H9 (cell line): ENCODE results near the gene PLEKHA5. TPM values are rescaled to one million over a fixed set of nuclear protein-coding genes. Genes with fewer than 3 reads are reported as not detected.

ENCODE experiments used
- DNase-seq: peaks from one replicate; pipeline ENCODE4 v3.0.0-alpha.2; 2017
- H2AFZ ChIP-seq: one replicate; pipeline ENCODE4 v1.6.1; 2013; ENCODE audit warnings: mild to moderate bottlenecking, low read length, control low read depth, moderate library complexity
- H2AK5ac ChIP-seq: 2 replicates; pipeline ENCODE4 v1.6.1; 2013; ENCODE audit warnings: low read length, control low read depth, mixed read lengths; ENCODE audit not compliant: insufficient read length
- H2BK120ac ChIP-seq: one replicate; pipeline ENCODE4 v1.6.1; 2013; ENCODE audit warnings: low read depth, mild to moderate bottlenecking, low read length, control low read depth, inconsistent platforms; ENCODE audit not compliant: poor library complexity, severe bottlenecking
- H2BK12ac ChIP-seq: 2 replicates; pipeline ENCODE4 v1.6.1; 2013; ENCODE audit warnings: low read length, control low read depth, mixed read lengths, low read depth; ENCODE audit not compliant: insufficient read length
- H2BK15ac ChIP-seq: 2 replicates; pipeline ENCODE4 v1.6.1; 2013; ENCODE audit warnings: low read depth, low read length, control low read depth
- H2BK20ac ChIP-seq: one replicate; pipeline ENCODE4 v1.6.1; 2013; ENCODE audit warnings: low read depth, mild to moderate bottlenecking, low read length, control low read depth, inconsistent platforms; ENCODE audit not compliant: poor library complexity, severe bottlenecking
- H2BK5ac ChIP-seq: 2 replicates; pipeline ENCODE4 v1.6.1; 2013; ENCODE audit warnings: low read length, control low read depth, mixed read lengths; ENCODE audit not compliant: insufficient read length
- H3K14ac ChIP-seq: 2 replicates; pipeline ENCODE4 v1.6.1; 2013; ENCODE audit warnings: low read length, control low read depth; ENCODE audit not compliant: insufficient read depth
- H3K18ac ChIP-seq: 2 replicates; pipeline ENCODE4 v1.6.1; 2013; ENCODE audit warnings: low read depth, mild to moderate bottlenecking, mixed read lengths, low read length, control low read depth; ENCODE audit not compliant: insufficient read length
- H3K23ac ChIP-seq: 2 replicates; pipeline ENCODE4 v1.6.1; 2013; ENCODE audit warnings: low read length, control low read depth, mixed read lengths, low read depth; ENCODE audit not compliant: insufficient read length
- H3K23me2 ChIP-seq: 2 replicates; pipeline ENCODE4 v1.6.1; 2013; ENCODE audit warnings: low read depth, mild to moderate bottlenecking, mixed read lengths, low read length, control low read depth; ENCODE audit not compliant: insufficient read length, poor library complexity, severe bottlenecking
- H3K27ac ChIP-seq: 2 replicates; pipeline ENCODE4 v1.5.1; 2013; ENCODE audit warnings: low read length, control low read depth, mixed read lengths, low read depth; ENCODE audit not compliant: insufficient read length
- H3K27me3 ChIP-seq: 2 replicates; pipeline ENCODE4 v1.6.1; 2013; ENCODE audit warnings: low read length, control low read depth, inconsistent platforms; ENCODE audit not compliant: insufficient read depth
- H3K4ac ChIP-seq: 2 replicates; pipeline ENCODE4 v1.6.1; 2013; ENCODE audit warnings: low read depth, mild to moderate bottlenecking, control low read depth, inconsistent platforms, low read length, moderate library complexity
- H3K4me1 ChIP-seq: 2 replicates; pipeline ENCODE4 v1.6.1; 2013; ENCODE audit warnings: low read length, control low read depth, inconsistent platforms; ENCODE audit not compliant: insufficient read depth
- H3K4me2 ChIP-seq: 2 replicates; pipeline ENCODE4 v1.6.1; 2013; ENCODE audit warnings: low read length, control low read depth, mixed read lengths; ENCODE audit not compliant: insufficient read length, insufficient read depth
- H3K56ac ChIP-seq: 2 replicates; pipeline ENCODE4 v1.6.1; 2013; ENCODE audit warnings: low read depth, mild to moderate bottlenecking, mixed read lengths, low read length, control low read depth; ENCODE audit not compliant: insufficient read length
- H3K79me1 ChIP-seq: 2 replicates; pipeline ENCODE4 v1.6.1; 2013; ENCODE audit warnings: low read depth, mild to moderate bottlenecking, moderate library complexity, low read length, control low read depth, inconsistent platforms; ENCODE audit not compliant: insufficient read depth, poor library complexity, severe bottlenecking
- H3K79me2 ChIP-seq: 2 replicates; pipeline ENCODE4 v1.6.1; 2013; ENCODE audit warnings: low read length, control low read depth, inconsistent platforms; ENCODE audit not compliant: insufficient read depth
- H3K9ac ChIP-seq: 2 replicates; pipeline ENCODE4 v1.6.1; 2013; ENCODE audit warnings: low read length, control low read depth, mixed read lengths; ENCODE audit not compliant: insufficient read length; ENCODE audit errors: extremely low read depth
- H3K9me3 ChIP-seq: one replicate; pipeline ENCODE4 v1.6.1; 2013; ENCODE audit warnings: low read depth, low read length, inconsistent platforms; ENCODE audit not compliant: control insufficient read depth
- H3T11ph ChIP-seq: one replicate; pipeline ENCODE4 v1.6.1; 2013; ENCODE audit warnings: mild to moderate bottlenecking, low read length, control low read depth, inconsistent platforms
- H4K20me1 ChIP-seq: one replicate; pipeline ENCODE4 v1.6.1; 2013; ENCODE audit not compliant: control insufficient read depth, insufficient read length, insufficient read depth
- H4K5ac ChIP-seq: 2 replicates; pipeline ENCODE4 v1.6.1; 2013; ENCODE audit warnings: low read depth, mild to moderate bottlenecking, mixed read lengths, low read length, control low read depth; ENCODE audit not compliant: insufficient read length
- H4K8ac ChIP-seq: replicated peaks from 2 replicates; pipeline ENCODE4 v1.6.1; 2013; ENCODE audit warnings: low read length, control low read depth, mixed read lengths, low read depth; ENCODE audit not compliant: insufficient read length
- H4K91ac ChIP-seq: 2 replicates; pipeline ENCODE4 v1.6.1; 2013; ENCODE audit warnings: low read depth, mild to moderate bottlenecking, moderate library complexity, mixed read lengths, low read length, control low read depth; ENCODE audit not compliant: insufficient read length
- H3K27ac Mint-ChIP-seq, 3 experiments: 2 replicates in 2 of 3; 3 replicates in 1 of 3; pipeline ENCODE4 v1.8.0; 2020 to 2021; ENCODE audit warnings: mixed read lengths in 3 of 3, mild to moderate bottlenecking in 1 of 3, moderate library complexity in 1 of 3
- H3K27me3 Mint-ChIP-seq: 2 replicates; pipeline ENCODE4 v1.8.0; 2021; ENCODE audit warnings: low read depth, mild to moderate bottlenecking, moderate library complexity, mixed read lengths
- H3K36me3 Mint-ChIP-seq, 3 experiments: 2 replicates in 2 of 3; 3 replicates in 1 of 3; pipeline ENCODE4 v1.8.0; 2020 to 2021; ENCODE audit warnings: low read depth in 3 of 3, mixed read lengths in 3 of 3; ENCODE audit not compliant: insufficient read depth in 1 of 3
- H3K4me1 Mint-ChIP-seq, 2 experiments: 2 replicates each; pipeline ENCODE4 v1.8.0; 2020; ENCODE audit warnings: mixed read lengths in 2 of 2
- H3K4me3 Mint-ChIP-seq, 2 experiments: 2 replicates in 1 of 2; 3 replicates in 1 of 2; pipeline ENCODE4 v1.8.0; 2020 to 2021; ENCODE audit warnings: mild to moderate bottlenecking in 2 of 2, mixed read lengths in 2 of 2, moderate library complexity in 1 of 2
- H3K9me3 Mint-ChIP-seq, 2 experiments: 2 replicates in 1 of 2; 3 replicates in 1 of 2; pipeline ENCODE4 v1.8.0; 2020; ENCODE audit warnings: mild to moderate bottlenecking in 2 of 2, mixed read lengths in 2 of 2, moderate library complexity in 1 of 2
- WGBS: extraction: QIAGEN DNeasy Blood & Tissue Kit; methylation state at CpG from one replicate; pipeline ENCODE4 v1.1.7; 2013; ENCODE audit warnings: missing lambda C conversion rate, low lambda C conversion rate, mixed read lengths; ENCODE audit not compliant: insufficient read length; ENCODE audit errors: extremely low coverage; 5-methylcytosine and 5-hydroxymethylcytosine counted together
- total RNA-seq: library from RNA; stranded (reverse); gene quantifications from 2 replicates; pipeline ENCODE4 v1.2.1, GENCODE V29; 2021
- TF ChIP-seq, protein P1 (sequence below): fragments of 200-600 bp; sonication (generic); conservative IDR thresholded peaks from 3 replicates; pipeline ENCODE4 v1.8.0; 2021; ENCODE audit warnings: antibody characterized with exemption, mild to moderate bottlenecking

PLEKHA5 gene
- total RNA-seq, 1 experiment from 2014 or later = 86.7 TPM

DNA sequence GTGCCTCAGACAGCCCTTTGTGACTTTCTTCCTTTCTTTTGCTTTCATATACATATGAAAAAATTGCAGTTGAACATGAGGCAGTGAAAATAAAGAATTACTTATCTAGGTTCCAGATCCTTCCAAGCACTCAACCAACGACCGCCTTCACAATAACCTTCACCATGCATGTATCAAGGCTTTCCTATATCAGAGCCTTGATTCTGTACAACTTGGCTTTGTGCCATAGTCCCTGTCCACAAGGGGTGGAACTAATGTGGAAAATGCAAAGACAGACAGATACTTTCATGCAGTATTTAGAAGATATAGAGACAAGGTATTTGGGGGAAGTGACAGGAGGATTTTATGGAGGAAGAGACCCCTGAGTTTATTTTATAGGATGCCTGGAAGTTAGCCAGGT is 48.6 kb upstream of the PLEKHA5 start:
- no peak overlapping the region for H2BK12ac ChIP-seq
- no peak overlapping the region for H2AK5ac ChIP-seq
- no peak overlapping the region for H3K56ac ChIP-seq
- no peak overlapping the region for H3K4ac ChIP-seq
- H4K20me1 ChIP-seq = no peaks in the 10 kb centered on the region
- no peak overlapping the region for H3K23ac ChIP-seq
- H3K27ac ChIP-seq = no peak overlapping the region
- H3K4me2 ChIP-seq = no peak overlapping the region
- TF ChIP-seq, protein P1, sequence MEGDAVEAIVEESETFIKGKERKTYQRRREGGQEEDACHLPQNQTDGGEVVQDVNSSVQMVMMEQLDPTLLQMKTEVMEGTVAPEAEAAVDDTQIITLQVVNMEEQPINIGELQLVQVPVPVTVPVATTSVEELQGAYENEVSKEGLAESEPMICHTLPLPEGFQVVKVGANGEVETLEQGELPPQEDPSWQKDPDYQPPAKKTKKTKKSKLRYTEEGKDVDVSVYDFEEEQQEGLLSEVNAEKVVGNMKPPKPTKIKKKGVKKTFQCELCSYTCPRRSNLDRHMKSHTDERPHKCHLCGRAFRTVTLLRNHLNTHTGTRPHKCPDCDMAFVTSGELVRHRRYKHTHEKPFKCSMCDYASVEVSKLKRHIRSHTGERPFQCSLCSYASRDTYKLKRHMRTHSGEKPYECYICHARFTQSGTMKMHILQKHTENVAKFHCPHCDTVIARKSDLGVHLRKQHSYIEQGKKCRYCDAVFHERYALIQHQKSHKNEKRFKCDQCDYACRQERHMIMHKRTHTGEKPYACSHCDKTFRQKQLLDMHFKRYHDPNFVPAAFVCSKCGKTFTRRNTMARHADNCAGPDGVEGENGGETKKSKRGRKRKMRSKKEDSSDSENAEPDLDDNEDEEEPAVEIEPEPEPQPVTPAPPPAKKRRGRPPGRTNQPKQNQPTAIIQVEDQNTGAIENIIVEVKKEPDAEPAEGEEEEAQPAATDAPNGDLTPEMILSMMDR = no peak
- H3K23me2 ChIP-seq = no peaks in the 10 kb centered on the region
- H2BK15ac ChIP-seq = no peak overlapping the region
- H3K36me3 Mint-ChIP-seq = peaks cover 0 to 9% (median 1%) of the 10 kb centered on the region in 3 experiments; a peak in 3 of 7 replicates
- H3K79me1 ChIP-seq = no peaks in the 10 kb centered on the region
- no peak overlapping the region for H3T11ph ChIP-seq
- no peak overlapping the region for H2BK120ac ChIP-seq
- H2AFZ ChIP-seq = no peak overlapping the region
- H3K4me1 ChIP-seq = no peaks in the 10 kb centered on the region
- no peak overlapping the region for H4K8ac ChIP-seq
- H3K18ac ChIP-seq = no peak overlapping the region
- H3K9me3 ChIP-seq = no peaks in the 10 kb centered on the region
- no peak overlapping the region for H2BK5ac ChIP-seq
- no peak overlapping the region for H3K9ac ChIP-seq
- no peak overlapping the region for H3K4me3 Mint-ChIP-seq
- no peak overlapping the region for H3K27ac Mint-ChIP-seq
- no peak overlapping the region for H4K5ac ChIP-seq
- no peak for DNase-seq
- H3K79me2 ChIP-seq = no peaks in the 10 kb centered on the region
- H4K91ac ChIP-seq = no peak overlapping the region
- no peak overlapping the region for H2BK20ac ChIP-seq
- no peaks in the 10 kb centered on the region; a peak in 1 of 4 replicates for H3K4me1 Mint-ChIP-seq
- peaks cover 2 to 5% of the 10 kb centered on the region in 2 experiments; a peak in 2 of 5 replicates for H3K9me3 Mint-ChIP-seq
- no peaks in the 10 kb centered on the region for H3K27me3 Mint-ChIP-seq
- no peak overlapping the region for H3K14ac ChIP-seq
- no peaks in the 10 kb centered on the region for H3K27me3 ChIP-seq
- WGBS = no CpG with 5 or more reads among the region's 2 CpGs
